GM12801 (cell line): Measurements from ENCODE around the gene CETN1.

Experiments
- CTCF ChIP-seq: IDR thresholded peaks from one replicate; pipeline ENCODE4 v1.5.1; 2011; ENCODE audit warnings: control low read depth; ENCODE audit not compliant: insufficient read length; ENCODE audit errors: extremely low read depth

Gene CETN1

DNA sequence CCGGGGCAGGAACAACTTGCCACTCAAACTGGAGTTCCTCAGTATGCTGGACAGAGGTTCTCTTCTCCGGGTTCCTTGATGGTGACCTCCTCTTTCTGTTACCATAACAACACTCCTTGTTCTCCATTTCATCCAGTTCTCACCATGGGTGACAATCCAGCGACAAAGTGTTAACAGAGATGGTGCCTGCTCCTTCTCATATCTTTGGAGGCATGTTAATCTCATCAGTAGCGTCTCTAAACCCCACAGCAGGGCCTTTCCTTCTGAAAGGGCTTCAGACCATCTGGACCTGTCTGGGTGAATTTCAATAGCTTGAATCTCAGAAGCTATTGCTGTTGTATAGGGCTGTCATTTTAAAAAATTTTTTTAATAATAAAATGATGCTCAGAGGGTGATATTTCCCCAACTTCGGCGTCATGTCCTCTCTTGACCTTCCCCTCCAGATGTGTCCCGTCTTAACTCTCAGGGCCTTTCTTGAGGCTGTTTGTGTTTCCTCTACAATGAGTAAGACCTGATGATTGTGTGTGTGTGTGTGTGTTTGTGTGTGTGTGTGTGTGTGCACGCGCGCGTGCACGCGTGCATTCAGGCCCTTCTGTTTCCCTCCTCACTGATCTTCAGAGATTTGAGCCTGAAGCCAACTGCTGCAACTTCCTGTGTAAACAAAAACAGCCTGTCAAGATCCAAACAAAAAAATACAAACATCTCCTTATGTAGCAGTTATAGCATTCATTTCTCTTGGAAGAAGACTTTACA lies 24.3 kb upstream of the CETN1 start:
- no peak for TF ChIP-seq CTCF

- TF ChIP-seq CTCF, result no peak
Measured at GRCh38 chr18:564708-565561, 15.2 kb upstream of the CETN1 start.

DNA sequence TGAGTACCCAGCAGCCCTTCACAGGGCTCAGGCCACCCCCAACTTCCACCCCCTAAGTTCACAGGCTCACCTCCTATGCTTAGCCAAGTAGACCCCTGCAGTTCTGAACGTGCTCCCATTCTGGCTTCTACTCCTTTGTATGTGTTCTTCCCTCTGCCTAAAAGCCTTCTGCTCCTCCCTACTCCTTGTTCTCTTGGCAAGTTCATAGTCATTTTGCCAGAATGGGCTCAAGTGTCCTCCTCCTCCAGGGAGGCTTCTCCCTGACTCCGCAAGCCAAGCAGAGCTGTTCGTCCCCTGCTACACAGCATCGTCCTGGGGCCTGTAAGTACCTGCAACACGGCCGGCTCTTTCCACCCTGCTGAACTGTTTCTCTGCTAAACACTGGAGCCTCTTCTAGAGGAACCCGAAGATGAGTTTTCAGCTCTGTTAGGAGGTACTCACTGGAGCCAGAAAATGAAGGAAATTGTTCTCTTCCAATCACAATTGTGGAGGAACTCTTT lies 14.6 kb upstream of the CETN1 start:
- TF ChIP-seq CTCF, result no peak

DNA sequence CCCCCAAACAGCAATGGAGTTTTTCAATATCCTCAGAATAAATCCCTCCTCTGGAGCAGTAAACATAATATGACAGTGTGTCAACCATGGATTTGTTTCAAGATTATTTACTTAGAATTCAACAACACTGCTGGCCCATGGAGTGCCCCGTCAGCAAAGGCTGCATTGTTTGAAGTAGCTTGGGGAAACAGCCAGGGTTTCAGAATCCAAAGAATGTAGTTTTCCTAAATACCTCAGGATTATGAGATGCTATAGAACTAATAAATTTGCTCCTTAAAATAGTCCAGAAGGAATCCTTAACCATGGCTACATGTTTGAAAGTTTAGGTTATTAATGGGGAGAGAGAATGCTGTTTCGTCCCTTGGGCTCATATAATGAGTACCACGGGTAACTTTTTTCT lies 13.1 kb upstream of the CETN1 start:
- TF ChIP-seq CTCF, result no peak

DNA sequence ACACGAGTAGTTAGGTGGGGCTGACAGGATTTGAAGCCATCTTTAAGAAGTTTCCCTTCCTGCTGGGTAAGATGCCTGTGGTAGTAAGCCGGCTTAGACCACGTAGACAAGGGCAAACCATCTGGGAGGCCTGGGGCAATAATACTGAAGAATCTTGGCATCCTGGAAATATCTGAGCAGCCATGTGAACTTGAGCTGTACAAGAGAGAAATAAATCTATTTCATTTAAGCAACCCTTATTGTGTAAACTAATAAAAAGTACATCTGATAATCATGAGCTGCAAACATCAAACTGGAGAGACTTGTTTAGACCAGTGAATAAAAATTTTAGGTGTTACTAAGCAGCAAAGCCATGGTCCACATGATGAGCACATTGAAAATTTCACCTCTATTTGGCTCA lies 11.4 kb upstream of the CETN1 start:
- TF ChIP-seq CTCF, result no peak

DNA sequence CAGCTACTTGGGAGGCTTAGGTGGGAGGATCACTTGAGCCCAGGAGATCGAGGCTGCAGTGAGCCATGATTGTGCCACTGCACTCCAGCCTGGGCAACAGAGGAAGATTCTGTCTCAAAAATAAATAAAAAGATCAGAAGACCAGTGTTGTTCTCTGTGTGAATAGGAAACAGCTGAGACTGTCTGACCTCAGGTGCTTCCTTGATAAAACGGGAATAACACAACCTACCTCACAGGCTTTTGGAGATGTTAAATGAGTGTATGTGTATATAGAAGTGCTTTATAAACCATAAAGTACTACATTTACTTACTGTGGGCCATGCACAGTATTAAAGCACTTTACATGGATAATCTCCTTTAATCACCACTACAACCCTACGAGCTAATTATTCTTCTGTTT lies 9.9 kb upstream of the CETN1 start:
- no peak for TF ChIP-seq CTCF

DNA sequence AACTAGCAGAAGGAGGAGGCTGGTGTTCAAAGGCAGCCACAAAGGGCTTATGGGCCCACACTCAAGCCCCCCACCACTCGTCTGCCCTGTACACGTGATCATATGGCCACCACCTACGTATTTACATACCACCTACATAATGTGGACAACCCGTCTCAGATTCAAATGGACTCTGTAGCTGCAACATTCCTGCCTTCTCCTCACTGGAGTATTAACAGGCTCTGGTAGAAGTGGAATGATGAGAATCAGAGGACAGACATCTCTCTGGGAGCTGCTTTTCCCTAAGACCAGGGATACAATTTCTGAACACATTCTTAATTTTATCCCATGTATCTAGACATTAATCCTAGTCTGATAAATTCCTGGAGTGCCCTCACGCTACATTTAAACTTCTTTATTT lies 9.5 kb upstream of the CETN1 start:
- TF ChIP-seq CTCF, result no peak
